Measurements from ENCODE around the gene DRGX.

The DRGX gene

GRCh38 chr10:49395741-49396665 is at the start of gene DRGX:
Gene DRGX, minus strand, starts transcription at chr10:49396089. Its CDS starts 649 bp downstream, at chr10:49395440.
- DNase-seq = no peak

GRCh38 chr10:49444349-49444748 is 48.5 kb upstream of the DRGX start:
- no peak for DNase-seq

GRCh38 chr10:49442863-49443262 is 47.0 kb upstream of the DRGX start:
- DNase-seq = no peak

GRCh38 chr10:49441488-49442476 is 45.9 kb upstream of the DRGX start:
- DNase-seq = no peak

- no peak for DNase-seq
Observed at GRCh38 chr10:49435225-49435624, 39.3 kb upstream of the DRGX start.

- no peak for DNase-seq
Observed at GRCh38 chr10:49433069-49433468, 37.2 kb upstream of the DRGX start.

- DNase-seq = no peak
Observed at GRCh38 chr10:49431426-49431825, 35.5 kb upstream of the DRGX start.

- DNase-seq = no peak
Observed at GRCh38 chr10:49429458-49429857, 33.6 kb upstream of the DRGX start.

- DNase-seq = no peak
Observed at GRCh38 chr10:49426490-49427360, 30.8 kb upstream of the DRGX start.

GRCh38 chr10:49419005-49419404 is 23.1 kb upstream of the DRGX start:
- no peak for DNase-seq

- no peak for DNase-seq
Observed at GRCh38 chr10:49418328-49418727, 22.4 kb upstream of the DRGX start.

GRCh38 chr10:49418053-49418326 is 22.1 kb upstream of the DRGX start:
- DNase-seq = no peak

GRCh38 chr10:49417311-49418052 is 21.6 kb upstream of the DRGX start:
- DNase-seq = no peak

GRCh38 chr10:49415846-49416245 is 20.0 kb upstream of the DRGX start:
- no peak for DNase-seq

- DNase-seq = no peak
Observed at GRCh38 chr10:49415109-49415508, 19.2 kb upstream of the DRGX start.

- DNase-seq = no peak
Observed at GRCh38 chr10:49414496-49414895, 18.6 kb upstream of the DRGX start.

- no peak for DNase-seq
Observed at GRCh38 chr10:49412571-49412970, 16.7 kb upstream of the DRGX start.

- no peak for DNase-seq
Observed at GRCh38 chr10:49410365-49411074, 14.6 kb upstream of the DRGX start.

GRCh38 chr10:49409755-49410154 is 13.9 kb upstream of the DRGX start:
- no peak for DNase-seq

GRCh38 chr10:49408519-49409306 is 12.8 kb upstream of the DRGX start:
- DNase-seq = no peak

Data from activated CD4-positive, alpha-beta T cell treated with anti-CD3 and anti-CD28 coated beads, Interleukin-2, amount 50 U/mL, for 4 hours (primary cell).